Measurements from ENCODE around the gene CAMKMT. TPM values are rescaled to one million over a fixed set of nuclear protein-coding genes. Genes with fewer than 3 reads are reported as not detected.
A peak's percentile ranks its signal among the peaks of the same experiment; 100 is the strongest.

CAMKMT gene
- total and polyA plus RNA-seq, 2 donors (not counting 1 experiment from before 2014, with no cell fraction given) = 6.2 to 23.3 TPM

DNA sequence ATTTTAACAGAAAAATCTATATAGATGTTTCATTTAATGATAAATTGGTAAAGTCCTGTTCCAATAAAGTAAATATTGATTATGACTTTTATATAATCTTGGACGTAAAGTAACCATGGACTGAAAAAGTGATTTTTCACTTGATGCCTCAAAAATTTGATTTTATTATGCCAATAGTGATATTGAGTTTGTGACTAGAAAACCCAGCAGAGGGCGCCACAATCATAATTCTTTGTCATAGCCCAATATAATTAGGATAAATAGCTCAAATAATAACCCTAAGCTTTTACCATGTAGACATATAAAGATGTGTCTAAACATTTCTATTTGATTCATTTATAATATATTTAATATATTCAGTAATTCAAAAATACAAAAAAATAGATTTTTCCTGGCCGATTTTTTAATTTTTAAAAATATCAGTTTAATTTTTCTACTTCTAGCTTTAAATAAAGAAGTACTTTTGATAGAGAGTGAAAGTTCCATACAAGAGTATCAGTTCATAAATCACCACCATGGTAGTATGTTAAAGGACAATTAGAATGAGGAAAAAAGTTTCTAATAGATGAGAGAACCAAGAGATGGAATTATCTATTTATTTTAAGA is 30.7 kb downstream of the CAMKMT start:
- no peaks in the 10 kb centered on the region for H3K9me3 Mint-ChIP-seq (ENCODE audit: insufficient read depth)
- Histone ChIP-seq H2AFZ (ENCODE audit: insufficient read depth, low read depth, low read length, poor library complexity, severe bottlenecking) (no peak overlapping the region), H3K27me3 (replicated peaks in 1 of 4; ENCODE audit: control extremely low read depth in 1 of 4, control insufficient read depth in 3 of 4, insufficient read depth in 4 of 4, low read length in 3 of 4) (no peaks in the 10 kb centered on the region), H3K9me3 (ENCODE audit: control extremely low read depth in 1 of 3, control insufficient read depth in 2 of 3, insufficient read depth in 1 of 3, low read length in 2 of 3) (no peaks in the 10 kb centered on the region), H3K79me2 (ENCODE audit: control insufficient read depth, insufficient read depth, low read length) (no peaks in the 10 kb centered on the region), H3K4me1 (ENCODE audit: control insufficient read depth in 2 of 2, insufficient read depth in 2 of 2, low read length in 2 of 2) (no peaks in the 10 kb centered on the region), H3K4me3 (ENCODE audit: control extremely low read depth in 1 of 5, extremely low read depth in 1 of 5, insufficient read depth in 1 of 5, low read depth in 2 of 5, low read length in 4 of 5) (no peak overlapping the region), H3K4me2 (replicated peaks; ENCODE audit: low read depth, low read length, poor library complexity, severe bottlenecking) (no peak overlapping the region), H3K27ac (ENCODE audit: low read length in 2 of 2) (no peak overlapping the region), H4K20me1 (ENCODE audit: control insufficient read depth, insufficient read depth, low read length, poor library complexity, severe bottlenecking) (no peaks in the 10 kb centered on the region), H3K9ac (ENCODE audit: low read length) (no peak overlapping the region), H3K36me3 (replicated peaks in 1 of 2; ENCODE audit: control extremely low read depth in 1 of 2, control insufficient read depth in 1 of 2, extremely low read depth in 1 of 2, insufficient read depth in 2 of 2, low read length in 1 of 2) (no peaks in the 10 kb centered on the region)
- TF ChIP-seq, protein P1, sequence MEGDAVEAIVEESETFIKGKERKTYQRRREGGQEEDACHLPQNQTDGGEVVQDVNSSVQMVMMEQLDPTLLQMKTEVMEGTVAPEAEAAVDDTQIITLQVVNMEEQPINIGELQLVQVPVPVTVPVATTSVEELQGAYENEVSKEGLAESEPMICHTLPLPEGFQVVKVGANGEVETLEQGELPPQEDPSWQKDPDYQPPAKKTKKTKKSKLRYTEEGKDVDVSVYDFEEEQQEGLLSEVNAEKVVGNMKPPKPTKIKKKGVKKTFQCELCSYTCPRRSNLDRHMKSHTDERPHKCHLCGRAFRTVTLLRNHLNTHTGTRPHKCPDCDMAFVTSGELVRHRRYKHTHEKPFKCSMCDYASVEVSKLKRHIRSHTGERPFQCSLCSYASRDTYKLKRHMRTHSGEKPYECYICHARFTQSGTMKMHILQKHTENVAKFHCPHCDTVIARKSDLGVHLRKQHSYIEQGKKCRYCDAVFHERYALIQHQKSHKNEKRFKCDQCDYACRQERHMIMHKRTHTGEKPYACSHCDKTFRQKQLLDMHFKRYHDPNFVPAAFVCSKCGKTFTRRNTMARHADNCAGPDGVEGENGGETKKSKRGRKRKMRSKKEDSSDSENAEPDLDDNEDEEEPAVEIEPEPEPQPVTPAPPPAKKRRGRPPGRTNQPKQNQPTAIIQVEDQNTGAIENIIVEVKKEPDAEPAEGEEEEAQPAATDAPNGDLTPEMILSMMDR (IDR thresholded peaks at IDR 0.05) = peak; percentile 84
- TF ChIP-seq EZH2 (IDR thresholded peaks at IDR 0.05; ENCODE audit: borderline replicate concordance, insufficient read depth, low read depth, low read length, poor library complexity, severe bottlenecking) = no peak
- no peak overlapping the region for H3K27ac Mint-ChIP-seq
- ChIA-PET CTCF (interaction anchor here (0.6 to 13.1 kb wide), 14 partner anchors 9 to 1717 kb away, joined by 3 to 216 read pairs (median 4); partner anchors contain the start of genes CAMKMT and PREPL), POLR2A (no interaction called here)
- H3K4me3 Mint-ChIP-seq = no peak overlapping the region
- intact Hi-C loops (cut with micrococcal nuclease) = no loop called here
- H3K27me3 Mint-ChIP-seq = no peaks in the 10 kb centered on the region
- peak; percentile 59 for DNase-seq
- WGBS (ENCODE audit: insufficient coverage) = no CpG with 5 or more reads among the region's 3 CpGs
- no peak for ATAC-seq (ENCODE audit: low read depth)
- H3K4me1 Mint-ChIP-seq = peaks cover 3% of the 10 kb centered on the region

DNA sequence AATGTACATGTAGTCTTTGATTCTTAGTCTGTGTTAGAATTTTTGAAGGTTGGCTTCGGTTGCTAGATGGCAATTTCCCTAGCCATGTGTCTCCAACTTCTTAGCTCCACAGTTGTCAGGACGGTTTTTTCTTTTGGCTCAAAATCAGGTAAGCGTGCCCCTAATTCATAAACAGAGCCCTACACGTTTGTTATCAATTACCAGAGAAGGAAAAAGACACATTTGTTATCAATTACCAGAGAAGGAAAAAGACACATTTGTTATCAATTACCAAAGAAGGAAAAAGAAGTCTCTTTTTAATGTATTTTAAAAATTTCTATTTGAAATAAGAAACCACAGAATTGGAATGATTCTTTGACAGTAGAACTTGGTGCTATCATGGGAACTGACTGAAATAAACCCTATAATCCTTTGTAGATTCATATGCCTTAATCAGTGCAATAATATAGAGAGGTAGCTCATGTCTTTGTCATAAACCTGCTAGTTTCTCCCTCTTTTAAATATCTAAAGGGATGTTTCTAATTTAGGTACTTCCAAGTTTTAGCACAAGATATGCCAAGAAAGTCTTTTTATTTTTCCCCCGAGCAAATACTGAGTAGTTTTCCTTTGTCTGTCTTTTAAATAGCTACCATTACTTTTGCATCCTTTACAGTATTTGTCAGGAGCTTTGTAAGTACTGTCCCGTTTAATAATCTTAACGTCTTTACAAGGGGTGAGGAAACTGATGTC is 35.9 kb downstream of the CAMKMT start:
- H3K9me3 ChIP-seq (ENCODE audit: control extremely low read depth in 1 of 3, control insufficient read depth in 2 of 3, insufficient read depth in 1 of 3, low read length in 2 of 3) = no peaks in the 10 kb centered on the region
- Mint-ChIP-seq H3K27ac (no peak overlapping the region), H3K9me3 (ENCODE audit: insufficient read depth) (no peaks in the 10 kb centered on the region), H3K27me3 (no peaks in the 10 kb centered on the region), H3K4me3 (no peak overlapping the region), H3K4me1 (no peaks in the 10 kb centered on the region)
- DNase-seq (no peak), ATAC-seq (ENCODE audit: low read depth) (no peak)
- CTCF ChIA-PET = interaction anchor here (0.6 to 13.1 kb wide), 4 partner anchors 9 to 557 kb away, joined by 3 to 216 read pairs (median 4); no protein-coding TSS in a partner anchor
- no peak overlapping the region for H3K9ac ChIP-seq (ENCODE audit: low read length)
- no peak overlapping the region for H3K4me2 ChIP-seq (replicated peaks; ENCODE audit: low read depth, low read length, poor library complexity, severe bottlenecking)
- no peaks in the 10 kb centered on the region for H3K79me2 ChIP-seq (ENCODE audit: control insufficient read depth, insufficient read depth, low read length)
- no peaks in the 10 kb centered on the region for H4K20me1 ChIP-seq (ENCODE audit: control insufficient read depth, insufficient read depth, low read length, poor library complexity, severe bottlenecking)
- intact Hi-C loops (cut with micrococcal nuclease) = no loop called here
- H3K36me3 ChIP-seq (replicated peaks in 1 of 2; ENCODE audit: control extremely low read depth in 1 of 2, control insufficient read depth in 1 of 2, extremely low read depth in 1 of 2, insufficient read depth in 2 of 2, low read length in 1 of 2) = no peaks in the 10 kb centered on the region
- TF ChIP-seq EZH2 (IDR thresholded peaks at IDR 0.05; ENCODE audit: borderline replicate concordance, insufficient read depth, low read depth, low read length, poor library complexity, severe bottlenecking) = no peak
- TF ChIP-seq, protein P1 (IDR thresholded peaks at IDR 0.05) = no peak
- no peaks in the 10 kb centered on the region for H3K27me3 ChIP-seq (replicated peaks in 1 of 4; ENCODE audit: control extremely low read depth in 1 of 4, control insufficient read depth in 3 of 4, insufficient read depth in 4 of 4, low read length in 3 of 4)
- H3K4me3 ChIP-seq (ENCODE audit: control extremely low read depth in 1 of 5, extremely low read depth in 1 of 5, insufficient read depth in 1 of 5, low read depth in 2 of 5, low read length in 4 of 5) = no peak overlapping the region
- no peaks in the 10 kb centered on the region for H3K4me1 ChIP-seq (ENCODE audit: control insufficient read depth in 2 of 2, insufficient read depth in 2 of 2, low read length in 2 of 2)
- POLR2A ChIA-PET = no interaction called here
- no peak overlapping the region for H2AFZ ChIP-seq (ENCODE audit: insufficient read depth, low read depth, low read length, poor library complexity, severe bottlenecking)
- H3K27ac ChIP-seq (ENCODE audit: low read length in 2 of 2) = no peak overlapping the region
- WGBS (ENCODE audit: insufficient coverage) = no CpG with 5 or more reads among the region's 7 CpGs

Data from B cell (primary cell).